Measurements from ENCODE around the gene SNRNP25. TPM values are rescaled to one million over a fixed set of nuclear protein-coding genes. Genes with fewer than 3 reads are reported as not detected.
A peak's percentile ranks its signal among the peaks of the same experiment; 100 is the strongest.
"Not testable (repeated sequence)": the region's sequence is repeated elsewhere in the genome, so short reads cannot be mapped to it uniquely, and the experiment has no call there.

SNRNP25 gene
- 10 to 100 TPM; 49.5 to 69.4 (median 66.1) TPM for total RNA-seq

DNA sequence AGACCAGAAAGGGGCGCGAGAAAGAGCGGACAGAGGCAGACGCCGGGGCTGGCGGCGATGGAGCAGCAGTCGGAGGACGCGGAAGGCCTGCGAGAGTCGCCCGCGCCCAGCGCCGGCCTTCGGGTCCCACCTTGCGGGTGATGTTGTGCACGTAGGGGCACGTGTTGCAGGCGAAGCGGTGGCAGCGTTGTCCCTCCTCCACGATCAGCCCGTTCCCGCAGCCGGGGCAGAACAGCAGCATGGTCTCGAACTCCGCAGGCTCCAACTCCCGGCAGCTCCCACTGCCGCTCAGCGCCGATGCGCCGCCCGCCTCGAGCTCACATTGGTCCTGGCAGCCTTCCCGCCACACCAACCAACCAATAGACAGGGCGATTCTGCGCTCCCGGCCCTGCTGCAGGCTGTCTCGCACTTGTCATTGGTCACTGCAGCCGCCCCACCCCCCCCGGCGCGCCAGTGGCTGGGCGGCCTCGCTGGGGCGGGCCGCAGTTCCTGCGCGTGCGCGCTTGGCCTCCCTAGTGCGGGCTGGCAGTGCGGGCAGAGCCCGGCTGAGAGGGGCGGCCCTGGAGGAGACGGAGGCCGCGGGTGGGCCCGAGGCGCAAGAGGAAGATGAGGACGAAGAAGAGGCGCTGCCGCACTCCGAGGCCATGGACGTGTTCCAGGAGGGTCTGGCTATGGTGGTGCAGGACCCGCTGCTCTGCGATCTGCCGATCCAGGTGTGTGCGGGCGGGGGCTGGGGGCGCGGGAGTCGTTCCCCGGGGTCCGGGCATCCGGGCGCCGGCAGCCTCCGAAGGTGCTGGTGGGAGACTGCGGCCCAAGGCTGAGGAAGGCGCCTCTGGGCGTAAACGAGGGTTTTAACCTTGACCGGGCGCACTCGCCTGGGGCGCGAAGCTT lies at the start of gene SNRNP25, which contains the start of gene POLR3K:
SNRNP25 (plus strand) TSS at position 483 of the 891 bp plus-strand sequence; CDS start at position 672, 189 bp downstream.
POLR3K (minus strand) TSS at position 263 of the 891 bp plus-strand sequence; CDS start at position 241, 22 bp downstream.
- Mint-ChIP-seq H3K4me1 (ENCODE audit: low read depth) (peaks cover 28% of the 10 kb centered on the region), H3K27me3 (ENCODE audit: low read depth) (peaks cover 3% of the 10 kb centered on the region), H3K4me3 (peak within 1 kb of the TSS; percentile 99), H3K9me3 (no peaks in the 10 kb centered on the region), H3K36me3 (ENCODE audit: insufficient read depth) (peaks cover 20% of the 10 kb centered on the region)
- peak; percentile 97 for ATAC-seq
- peak; percentile 93 for DNase-seq

DNA sequence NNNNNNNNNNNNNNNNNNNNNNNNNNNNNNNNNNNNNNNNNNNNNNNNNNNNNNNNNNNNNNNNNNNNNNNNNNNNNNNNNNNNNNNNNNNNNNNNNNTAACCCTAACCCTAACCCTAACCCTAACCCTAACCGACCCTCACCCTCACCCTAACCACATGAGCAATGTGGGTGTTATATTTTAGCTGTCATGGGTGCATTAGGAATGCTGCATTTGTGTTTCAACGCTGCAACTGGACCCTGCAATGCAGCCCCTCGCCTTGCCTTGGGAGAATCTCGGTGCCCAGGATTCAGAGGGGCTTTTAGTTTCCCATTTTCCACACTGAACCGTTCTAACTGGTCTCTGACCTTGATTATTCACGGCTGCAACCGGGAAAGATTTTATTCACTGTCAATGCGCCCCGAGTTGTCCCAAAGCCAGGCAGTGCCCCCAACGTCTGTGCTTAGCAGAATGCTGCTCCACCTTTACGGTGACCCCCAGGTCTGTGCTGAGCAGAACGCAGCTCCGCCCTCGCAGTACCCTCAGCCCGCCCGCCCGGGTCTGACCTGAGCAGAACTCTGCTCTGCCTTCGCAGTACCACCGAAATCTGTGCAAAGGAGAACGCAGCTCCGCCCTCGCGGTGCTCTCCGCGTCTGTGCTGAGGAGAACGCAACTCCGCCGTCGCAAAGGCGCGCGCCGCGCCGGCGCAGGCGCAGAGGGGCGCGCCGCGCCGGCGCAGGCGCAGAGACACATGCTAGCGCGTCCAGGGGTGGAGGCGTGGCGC lies 43.5 kb upstream of the SNRNP25 start:
- Mint-ChIP-seq H3K27me3 (ENCODE audit: low read depth) (no peaks in the 10 kb centered on the region), H3K9me3 (no peaks in the 10 kb centered on the region), H3K4me3 (peak overlapping the region; percentile 70), H3K36me3 (ENCODE audit: insufficient read depth) (no peaks in the 10 kb centered on the region), H3K4me1 (ENCODE audit: low read depth) (no peaks in the 10 kb centered on the region)
- ATAC-seq = peak; percentile 97
- DNase-seq = no peak

DNA sequence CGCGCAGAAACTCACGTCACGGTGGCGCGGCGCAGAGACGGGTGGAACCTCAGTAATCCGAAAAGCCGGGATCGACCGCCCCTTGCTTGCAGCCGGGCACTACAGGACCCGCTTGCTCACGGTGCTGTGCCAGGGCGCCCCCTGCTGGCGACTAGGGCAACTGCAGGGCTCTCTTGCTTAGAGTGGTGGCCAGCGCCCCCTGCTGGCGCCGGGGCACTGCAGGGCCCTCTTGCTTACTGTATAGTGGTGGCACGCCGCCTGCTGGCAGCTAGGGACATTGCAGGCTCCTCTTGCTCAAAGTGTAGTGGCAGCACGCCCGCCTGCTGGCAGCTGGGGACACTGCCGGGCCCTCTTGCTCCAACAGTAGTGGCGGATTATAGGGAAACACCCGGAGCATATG lies 42.9 kb upstream of the SNRNP25 start:
- DNase-seq (peak; percentile 84), ATAC-seq (peak; percentile 55 to 59)
- H3K4me3 Mint-ChIP-seq; H3K9me3 Mint-ChIP-seq; H3K4me1 Mint-ChIP-seq (ENCODE audit: low read depth); H3K27me3 Mint-ChIP-seq (ENCODE audit: low read depth); H3K36me3 Mint-ChIP-seq (ENCODE audit: insufficient read depth): not testable (repeated sequence)

DNA sequence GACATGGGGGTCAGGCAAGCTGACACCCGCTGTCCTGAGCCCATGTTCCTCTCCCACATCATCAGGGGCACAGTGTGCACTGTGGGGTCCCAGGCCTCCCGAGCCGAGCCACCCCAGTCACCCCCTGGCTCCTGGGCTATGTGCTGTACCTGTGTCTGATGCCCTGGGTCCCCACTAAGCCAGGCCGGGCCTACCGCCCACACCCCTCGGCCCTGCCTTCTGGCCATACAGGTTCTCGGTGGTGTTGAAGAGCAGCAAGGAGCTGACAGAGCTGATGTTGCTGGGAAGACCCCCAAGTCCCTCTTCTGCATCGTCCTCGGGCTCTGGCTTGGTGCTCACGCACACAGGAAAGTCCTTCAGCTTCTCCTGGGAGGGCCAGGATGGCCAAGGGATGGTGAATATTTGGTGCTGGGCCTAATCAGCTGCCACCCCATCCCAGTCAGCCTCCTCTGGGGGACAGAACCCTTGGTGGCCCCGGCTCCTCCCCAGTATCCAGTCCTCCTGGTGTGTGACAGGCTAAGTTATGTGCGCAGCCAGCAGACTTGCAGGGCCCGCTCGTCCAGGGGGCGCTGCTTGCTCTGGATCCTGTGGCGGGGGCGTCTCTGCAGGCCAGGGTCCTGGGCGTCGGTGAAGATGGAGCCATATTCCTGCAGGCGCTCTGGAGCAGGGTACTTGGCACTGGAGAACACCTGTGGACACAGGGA lies 36.4 kb upstream of the SNRNP25 start:
- not testable (repeated sequence) for DNase-seq; H3K9me3 Mint-ChIP-seq; H3K4me1 Mint-ChIP-seq (ENCODE audit: low read depth); H3K4me3 Mint-ChIP-seq; ATAC-seq; H3K27me3 Mint-ChIP-seq (ENCODE audit: low read depth); H3K36me3 Mint-ChIP-seq (ENCODE audit: insufficient read depth)

DNA sequence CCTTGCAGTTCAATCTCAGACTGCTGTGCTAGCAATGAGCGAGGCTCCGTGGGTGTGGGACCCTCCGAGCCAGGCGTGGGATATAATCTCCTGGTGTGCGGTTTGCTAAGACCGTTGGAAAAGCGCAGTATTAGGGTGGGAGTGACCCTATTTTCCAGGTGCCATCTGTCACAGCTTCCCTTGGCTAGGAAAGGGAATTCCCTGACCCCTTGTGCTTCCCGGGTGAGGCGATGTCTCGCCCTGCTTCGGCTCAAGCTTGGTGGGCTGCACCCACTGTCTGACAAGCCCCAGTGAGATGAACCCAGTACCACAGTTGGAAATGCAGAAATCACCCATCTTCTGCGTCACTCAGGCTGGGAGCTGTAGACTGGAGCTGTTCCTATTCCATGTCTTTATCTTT lies 32.7 kb upstream of the SNRNP25 start:
- H3K36me3 Mint-ChIP-seq (ENCODE audit: insufficient read depth); H3K9me3 Mint-ChIP-seq; H3K27me3 Mint-ChIP-seq (ENCODE audit: low read depth); H3K4me3 Mint-ChIP-seq; DNase-seq; H3K4me1 Mint-ChIP-seq (ENCODE audit: low read depth); ATAC-seq: not testable (repeated sequence)

DNA sequence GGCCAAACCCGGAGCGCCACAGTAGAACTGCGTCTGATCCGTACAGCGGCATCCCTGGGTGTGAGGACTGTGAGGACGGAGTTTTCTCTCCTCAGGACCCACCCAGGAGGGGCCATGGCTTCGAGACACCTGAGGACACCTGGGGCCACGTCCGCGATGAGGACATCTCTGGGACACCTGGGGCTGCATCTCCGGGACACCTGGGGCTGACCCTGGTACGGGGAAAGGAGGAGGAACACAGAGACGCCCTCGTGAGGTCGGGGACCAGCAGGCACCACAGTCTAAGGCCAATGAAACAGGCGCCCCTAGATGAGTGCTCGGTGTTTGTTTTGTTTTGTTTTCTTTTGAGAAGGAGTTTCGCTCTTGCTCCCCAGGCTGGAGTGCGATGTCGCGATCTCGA lies 29.5 kb upstream of the SNRNP25 start:
- H3K4me1 Mint-ChIP-seq (ENCODE audit: low read depth); H3K27me3 Mint-ChIP-seq (ENCODE audit: low read depth); ATAC-seq; H3K4me3 Mint-ChIP-seq; H3K36me3 Mint-ChIP-seq (ENCODE audit: insufficient read depth); DNase-seq; H3K9me3 Mint-ChIP-seq: not testable (repeated sequence)

DNA sequence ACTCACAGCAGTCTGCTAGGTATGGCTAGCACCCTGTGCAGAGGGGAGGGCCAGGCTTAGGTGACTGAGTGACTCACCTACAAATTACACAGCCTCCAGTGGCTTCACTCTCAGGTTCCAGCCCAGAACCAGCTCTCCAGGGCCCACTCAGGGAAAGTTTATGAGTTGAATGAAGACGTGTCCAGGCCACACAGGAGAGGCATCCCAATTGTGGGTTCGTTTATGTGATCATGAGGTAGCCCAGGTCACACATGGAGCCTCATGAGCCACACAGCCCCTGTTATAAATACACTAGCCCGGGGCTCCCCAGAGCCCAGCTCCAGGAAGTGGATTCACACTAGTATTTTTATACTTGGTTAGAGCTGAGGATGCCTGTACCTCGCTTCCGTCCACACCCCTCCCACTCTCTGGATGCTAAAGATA lies 27.7 kb upstream of the SNRNP25 start:
- H3K9me3 Mint-ChIP-seq; H3K36me3 Mint-ChIP-seq (ENCODE audit: insufficient read depth); H3K27me3 Mint-ChIP-seq (ENCODE audit: low read depth); DNase-seq; H3K4me3 Mint-ChIP-seq; H3K4me1 Mint-ChIP-seq (ENCODE audit: low read depth): not testable (repeated sequence)
- peak; percentile 49 to 51 for ATAC-seq

DNA sequence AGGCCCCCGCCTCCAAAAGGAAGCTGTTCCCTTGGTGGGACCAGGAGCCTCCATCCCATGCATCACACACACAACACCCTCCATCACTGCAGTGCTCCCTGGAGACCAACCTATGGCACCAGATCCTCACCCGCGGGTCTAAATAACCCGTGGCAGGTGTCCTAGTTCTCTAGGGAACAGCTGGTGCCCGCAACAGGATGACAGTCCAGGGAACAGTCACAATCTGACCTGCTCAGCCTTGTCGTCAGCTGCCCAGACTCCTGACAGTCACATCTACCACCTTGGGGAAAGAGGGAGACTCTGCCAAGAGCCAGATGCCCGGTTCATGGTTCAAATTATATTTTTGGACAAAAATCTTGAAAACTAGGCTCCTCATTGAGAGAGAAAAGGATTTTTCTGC lies 23.0 kb upstream of the SNRNP25 start:
- not testable (repeated sequence) for H3K9me3 Mint-ChIP-seq; H3K27me3 Mint-ChIP-seq (ENCODE audit: low read depth); ATAC-seq; H3K4me1 Mint-ChIP-seq (ENCODE audit: low read depth); H3K4me3 Mint-ChIP-seq; H3K36me3 Mint-ChIP-seq (ENCODE audit: insufficient read depth); DNase-seq

DNA sequence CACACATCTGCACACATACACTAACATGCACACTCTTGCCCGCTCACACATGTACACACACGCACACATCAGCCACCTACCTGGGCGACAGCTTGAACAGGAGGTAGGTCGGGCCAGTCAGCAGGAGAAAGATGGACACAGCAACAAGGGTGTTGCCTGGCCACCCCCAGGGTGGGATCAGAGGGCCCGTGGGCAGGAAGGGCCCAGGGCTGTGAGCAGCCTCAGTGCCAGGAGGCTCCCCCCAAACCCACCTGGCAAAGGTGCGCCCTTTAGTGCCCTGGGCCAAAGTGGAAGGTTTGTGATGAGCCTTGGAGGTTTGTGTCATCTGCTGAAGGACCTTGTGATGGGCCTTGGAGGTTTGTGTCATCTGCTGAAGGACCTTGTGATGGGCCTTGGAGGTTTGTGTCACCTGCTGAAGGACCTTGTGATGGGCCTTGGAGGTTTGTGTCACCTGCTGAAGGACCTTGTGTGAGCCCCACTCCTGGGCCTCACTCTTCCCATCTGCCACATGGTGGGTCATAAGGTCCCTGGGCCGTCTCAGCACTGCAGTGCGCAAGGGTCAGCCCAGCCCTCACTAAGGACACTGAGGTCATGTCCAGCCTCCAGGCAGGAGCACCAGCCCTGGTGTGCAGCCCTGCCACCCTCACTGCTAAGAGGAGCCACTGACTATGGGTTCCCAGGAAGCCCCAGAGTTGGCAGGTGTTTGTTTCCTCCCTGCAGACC lies 20.3 kb upstream of the SNRNP25 start:
- peak in 1 of 2 donors; percentile 7 for ATAC-seq
- H3K9me3 Mint-ChIP-seq; DNase-seq; H3K27me3 Mint-ChIP-seq (ENCODE audit: low read depth); H3K36me3 Mint-ChIP-seq (ENCODE audit: insufficient read depth); H3K4me3 Mint-ChIP-seq: not testable (repeated sequence)
- peaks cover 12% of the 10 kb centered on the region for H3K4me1 Mint-ChIP-seq (ENCODE audit: low read depth)

DNA sequence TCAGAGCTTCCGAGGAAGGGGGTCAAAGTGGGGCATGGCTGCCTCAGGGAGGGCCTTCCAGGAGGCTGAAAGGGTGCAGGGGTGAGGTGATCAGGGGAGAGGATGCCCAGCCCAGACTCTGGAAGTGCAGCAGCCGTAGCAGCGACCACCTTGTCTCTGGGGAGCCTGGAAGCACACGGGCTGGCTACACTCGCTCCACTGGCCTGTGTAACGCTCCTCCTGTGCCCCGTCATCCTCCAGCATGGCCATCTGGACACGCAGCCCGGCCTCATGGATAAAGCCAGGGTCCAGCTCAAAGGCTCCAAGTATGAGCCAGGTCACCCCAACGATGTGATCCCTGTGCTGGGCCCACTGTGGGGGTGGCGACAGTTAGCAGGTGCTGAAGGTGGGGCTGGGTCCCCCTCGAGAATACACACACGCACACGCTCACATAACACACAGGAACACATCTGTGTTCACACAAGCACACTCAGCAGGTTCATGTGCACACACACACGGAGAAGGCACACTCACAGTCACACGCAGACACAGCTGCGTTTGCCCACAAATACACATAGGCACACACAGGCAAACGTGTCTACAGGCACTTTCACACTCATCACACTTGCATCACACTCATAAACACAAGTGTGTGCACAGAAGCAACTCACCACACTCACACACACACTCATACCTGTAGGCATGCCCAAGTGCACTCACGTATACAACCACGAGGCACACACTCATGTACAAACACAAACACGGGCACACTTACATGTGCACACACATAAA lies 19.6 kb upstream of the SNRNP25 start:
- Mint-ChIP-seq H3K9me3 (no peaks in the 10 kb centered on the region), H3K36me3 (ENCODE audit: insufficient read depth) (peaks cover 5% of the 10 kb centered on the region), H3K4me3 (no peak overlapping the region), H3K27me3 (ENCODE audit: low read depth) (no peaks in the 10 kb centered on the region), H3K4me1 (ENCODE audit: low read depth) (peaks cover 19% of the 10 kb centered on the region)
- DNase-seq (no peak), ATAC-seq (no peak)

DNA sequence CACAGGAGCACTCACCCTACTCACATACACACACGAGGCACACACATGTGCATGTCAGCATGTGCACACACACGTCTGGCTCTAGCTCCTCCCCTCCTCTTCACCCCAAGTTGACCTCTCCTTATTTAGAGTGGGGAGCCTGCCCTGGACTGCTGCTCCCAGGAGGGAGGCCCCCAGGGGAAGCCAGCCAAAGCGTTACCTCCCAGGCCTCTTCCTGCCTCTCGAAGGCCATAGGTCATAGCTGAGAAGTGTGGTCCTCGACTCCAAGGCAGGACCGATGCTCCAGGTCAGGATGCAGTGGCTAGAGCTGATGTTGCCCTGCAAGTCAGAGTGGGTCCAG lies 19.0 kb upstream of the SNRNP25 start:
- Mint-ChIP-seq H3K4me3 (peak overlapping the region; percentile 3), H3K4me1 (ENCODE audit: low read depth) (peaks cover 25% of the 10 kb centered on the region)
- no peak for DNase-seq

DNA sequence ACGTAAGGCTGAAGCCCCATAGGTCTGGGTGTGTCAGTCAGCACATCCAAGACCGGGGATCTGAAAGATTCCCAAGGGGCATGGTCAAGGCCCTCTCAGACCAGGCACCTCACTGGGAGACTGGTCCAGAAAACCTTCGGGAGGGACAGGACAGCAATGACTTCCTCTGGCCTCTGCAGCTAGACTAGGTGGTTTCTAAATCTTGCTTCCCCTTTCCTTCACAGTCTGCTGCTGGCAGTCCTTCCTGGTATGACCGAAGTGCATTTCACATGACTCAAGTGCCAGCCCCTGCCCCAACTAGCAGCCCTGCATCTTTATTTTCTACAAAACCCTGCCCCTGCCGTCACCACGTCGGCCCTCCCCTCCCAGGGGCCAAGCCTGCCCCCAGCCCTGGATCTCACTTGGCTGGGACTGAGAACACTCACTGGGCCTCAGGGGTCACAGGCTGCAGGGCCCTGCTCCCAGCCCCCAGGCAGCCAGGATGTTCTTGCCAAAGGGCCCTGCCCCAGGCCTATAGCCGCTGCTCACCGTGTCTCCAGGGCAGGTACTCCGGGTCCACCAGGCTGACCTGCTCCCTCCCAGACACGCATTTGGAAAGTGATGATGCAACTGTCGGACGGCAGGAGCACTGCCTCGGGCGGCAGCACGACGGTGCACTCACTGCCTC lies 18.5 kb upstream of the SNRNP25 start:
- DNase-seq = no peak
- Mint-ChIP-seq H3K4me1 (ENCODE audit: low read depth) (peaks cover 25% of the 10 kb centered on the region), H3K9me3 (no peaks in the 10 kb centered on the region), H3K27me3 (ENCODE audit: low read depth) (no peaks in the 10 kb centered on the region), H3K36me3 (ENCODE audit: insufficient read depth) (peaks cover 7% of the 10 kb centered on the region), H3K4me3 (peak overlapping the region; percentile 3)
- ATAC-seq = no peak

More for the DNA sequence above, 19.0 kb upstream of the SNRNP25 start:
- ATAC-seq = no peak
- no peaks in the 10 kb centered on the region for H3K27me3 Mint-ChIP-seq (ENCODE audit: low read depth)
- peaks cover 7% of the 10 kb centered on the region for H3K36me3 Mint-ChIP-seq (ENCODE audit: insufficient read depth)
- no peaks in the 10 kb centered on the region for H3K9me3 Mint-ChIP-seq
